Breast epithelium (tissue), 4 donors: Measurements from ENCODE around the gene SLC8A2. TPM values are rescaled to one million over a fixed set of nuclear protein-coding genes. Genes with fewer than 3 reads are reported as not detected.
"Not testable (repeated sequence)": the region's sequence is repeated elsewhere in the genome, so short reads cannot be mapped to it uniquely, and the experiment has no call there.

Experiments used
- DNase-seq, 2 donors: peaks; one replicate each; pipeline ENCODE4 v3.0.0-alpha.2; 2019; ENCODE audit warnings: low spot score in 2 of 2
- H3K27ac ChIP-seq, 2 donors: fragments of 200-600 bp; sonication (generic) in 1 of 2; one replicate each; pipeline ENCODE4 v1.5.1; 2016 to 2019; ENCODE audit warnings: mild to moderate bottlenecking in 1 of 2
- H3K27me3 ChIP-seq, 2 donors: fragments of 200-600 bp; sonication (generic) in 1 of 2; one replicate each; pipeline versions ENCODE4 v1.5.1 to v1.6.0; 2017 to 2019; ENCODE audit warnings: control low read depth in 1 of 2, mild to moderate bottlenecking in 1 of 2
- H3K36me3 ChIP-seq: fragments of 200-600 bp; one replicate; pipeline ENCODE4 v1.5.1; 2019
- H3K4me1 ChIP-seq, 2 donors: fragments of 200-600 bp; sonication (generic); one replicate each; pipeline ENCODE4 v1.5.1; 2016 to 2019; ENCODE audit warnings: control low read depth in 1 of 2
- H3K4me3 ChIP-seq, 3 donors: fragments of 200-600 bp; sonication (generic); 1 replicate in 2 of 3; 2 replicates in 1 of 3; pipeline ENCODE4 v1.5.1; 2016 to 2019; ENCODE audit warnings: mild to moderate bottlenecking in 3 of 3, moderate library complexity in 2 of 3
- H3K9me3 ChIP-seq, 2 donors: fragments of 200-600 bp; sonication (generic) in 1 of 2; one replicate each; pipeline ENCODE4 v1.5.1; 2016 to 2019; ENCODE audit warnings: control low read depth in 1 of 2
- CTCF ChIP-seq, 3 donors: fragments of 450-650 bp; IDR thresholded peaks; one replicate each; pipeline ENCODE4 v1.5.1; 2016 to 2017; ENCODE audit warnings: antibody characterized with exemption in 3 of 3, mild to moderate bottlenecking in 3 of 3, moderate library complexity in 3 of 3
- POLR2A ChIP-seq: fragments of 450-650 bp; IDR thresholded peaks from one replicate; pipeline ENCODE4 v1.6.1; 2016; ENCODE audit warnings: antibody characterized with exemption, mild to moderate bottlenecking, moderate library complexity
- POLR2AphosphoS5 ChIP-seq, 3 donors: sonication (generic); formaldehyde crosslinking; IDR thresholded peaks; one replicate each; pipeline ENCODE4 v1.6.1; 2017; ENCODE audit warnings: antibody characterized with exemption in 3 of 3
- intact Hi-C: fragments of 100-400 bp; cut with DNase I; formaldehyde crosslinking; loops from one replicate; pipeline ENCODE4 v1.15.1; 2023; ENCODE audit warnings: low total_unique reads
- total RNA-seq, 3 donors: library from RNA; depleted of rRNA; stranded (reverse); fragments of >200 nt; gene quantifications; one replicate each; pipeline ENCODE4 v1.1.0, GENCODE V29; 2016

Gene SLC8A2
- total RNA-seq, 3 donors from 2014 or later, result under 0.01 to 0.29 TPM; not detected in 1

- no peak for DNase-seq
- intact Hi-C loops, result no loop called here
- H3K4me1 ChIP-seq, result peaks cover 0 to 7% of the 10 kb centered on the region in 2 donors
- H3K9me3 ChIP-seq, result no peaks in the 10 kb centered on the region
- H3K27me3 ChIP-seq, result no peaks in the 10 kb centered on the region
- H3K27ac ChIP-seq, result peak overlapping the region in 1 of 2 donors; percentile 7
- TF ChIP-seq CTCF (IDR thresholded peaks at IDR 0.05) (no peak), POLR2AphosphoS5 (IDR thresholded peaks at IDR 0.05) (no peak)
- no peaks in the 10 kb centered on the region for H3K36me3 ChIP-seq
- no peak overlapping the region for H3K4me3 ChIP-seq
Observed at GRCh38 chr19:47487551-47488515, 16.1 kb upstream of the SLC8A2 start.

DNA sequence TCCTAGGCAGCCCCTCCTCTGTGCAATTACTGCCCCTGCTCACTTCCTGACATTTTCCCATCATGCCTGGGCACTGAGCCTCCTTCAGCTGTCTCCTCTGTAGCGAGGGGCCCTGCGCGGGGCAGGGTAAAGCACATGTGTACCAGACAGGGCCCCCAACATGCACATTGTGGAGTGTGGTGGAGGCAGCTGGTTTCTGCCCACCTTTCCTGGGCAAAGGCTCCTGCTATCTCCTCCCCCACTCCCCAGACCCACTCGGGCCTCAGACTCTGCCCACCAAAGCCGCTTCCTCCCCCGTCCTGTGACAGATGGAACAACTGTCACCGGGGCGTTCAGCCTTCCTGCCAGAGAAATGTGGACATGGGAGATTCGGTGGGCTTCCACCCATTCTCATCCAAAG lies 15.2 kb upstream of the SLC8A2 start:
- Histone ChIP-seq H3K4me1 (peaks cover 0 to 7% of the 10 kb centered on the region in 2 donors), H3K4me3 (no peak overlapping the region), H3K27me3 (no peaks in the 10 kb centered on the region), H3K27ac (no peak overlapping the region), H3K36me3 (no peaks in the 10 kb centered on the region), H3K9me3 (no peaks in the 10 kb centered on the region)
- DNase-seq, result no peak
- TF ChIP-seq POLR2A, result no peak
- TF ChIP-seq CTCF (IDR thresholded peaks at IDR 0.05), result no peak
- TF ChIP-seq POLR2AphosphoS5 (IDR thresholded peaks at IDR 0.05), result no peak
- intact Hi-C loops, result no loop called here

DNA sequence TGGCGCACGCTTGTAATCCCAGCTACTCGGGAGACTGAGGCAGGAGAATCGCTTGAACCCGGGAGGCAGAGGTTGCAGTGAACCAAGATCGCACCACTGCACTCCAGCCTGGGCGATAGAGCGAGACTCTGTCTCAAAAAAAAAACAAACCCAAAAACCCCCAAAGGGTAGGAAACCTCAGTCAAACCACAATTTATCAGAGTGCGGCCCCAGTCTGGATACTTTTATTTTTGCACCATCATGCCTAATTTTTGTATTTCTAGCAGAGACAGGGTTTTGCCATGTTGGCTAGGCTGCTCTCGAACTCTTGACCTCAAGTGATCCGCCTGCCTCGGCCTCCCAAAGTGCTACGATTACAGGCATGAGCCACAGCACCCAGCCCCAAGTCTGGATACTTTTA lies 14.5 kb upstream of the SLC8A2 start:
- H3K4me1 ChIP-seq, H3K9me3 ChIP-seq, H3K27ac ChIP-seq, intact Hi-C loops, H3K27me3 ChIP-seq, DNase-seq, H3K36me3 ChIP-seq, H3K4me3 ChIP-seq: not testable (repeated sequence)

- H3K27me3 ChIP-seq, result no peaks in the 10 kb centered on the region
- TF ChIP-seq POLR2A (no peak), POLR2AphosphoS5 (IDR thresholded peaks at IDR 0.05) (no peak), CTCF (IDR thresholded peaks at IDR 0.05) (no peak)
- intact Hi-C loops, result no loop called here
- peaks cover 0 to 7% of the 10 kb centered on the region in 2 donors for H3K4me1 ChIP-seq
- no peaks in the 10 kb centered on the region for H3K36me3 ChIP-seq
- no peak for DNase-seq
- no peak overlapping the region for H3K4me3 ChIP-seq
- peak overlapping the region in 1 of 2 donors; percentile 62 for H3K27ac ChIP-seq
- no peaks in the 10 kb centered on the region for H3K9me3 ChIP-seq
Observed at GRCh38 chr19:47485210-47485609, 13.5 kb upstream of the SLC8A2 start.

DNA sequence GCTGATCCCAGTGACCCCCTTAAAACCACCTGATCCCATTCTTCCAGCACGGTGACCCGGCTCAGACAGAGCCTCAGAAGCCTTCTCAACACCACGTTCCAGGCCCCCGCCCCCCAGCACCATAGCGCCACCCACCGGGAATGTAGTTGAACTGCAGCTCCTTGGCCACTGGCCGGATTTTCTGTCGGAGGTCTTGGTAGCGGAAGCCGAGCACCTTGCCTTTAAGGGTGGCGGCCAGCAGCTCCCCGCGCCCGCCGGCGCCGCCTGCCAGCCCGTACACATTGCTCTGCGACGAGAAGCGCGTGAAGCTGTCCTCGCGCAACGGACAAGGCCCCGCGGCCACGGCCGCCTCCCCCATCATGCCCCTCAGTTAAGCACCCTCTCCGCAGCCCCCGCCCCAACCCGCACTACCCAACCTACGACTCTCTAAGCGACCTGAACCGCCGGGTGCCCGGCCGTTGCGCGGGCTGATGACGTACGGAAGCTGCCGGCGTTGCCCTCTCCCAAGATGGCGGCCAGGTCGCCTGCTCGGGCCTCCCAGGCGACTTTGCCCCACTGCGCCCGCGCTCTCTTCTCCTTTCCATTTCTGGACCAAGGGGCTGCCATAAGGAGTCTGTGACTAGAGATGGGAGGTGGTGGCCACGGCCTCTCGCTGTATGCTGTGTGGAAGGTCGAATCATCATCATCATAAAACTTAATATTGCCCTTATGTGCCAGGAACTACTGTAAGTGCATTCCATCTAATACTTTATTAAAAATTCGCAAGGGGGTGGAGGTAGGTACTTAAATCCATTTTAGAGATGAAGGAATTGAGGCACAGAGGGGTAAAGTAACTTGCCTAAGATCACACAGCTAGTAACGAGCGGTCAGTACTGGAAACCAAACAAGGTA lies 12.4 kb upstream of the SLC8A2 start, which contains the start of gene KPTN:
Gene KPTN (minus strand): TSS at position 420 of the 891 bp plus-strand sequence. CDS start 59 bp downstream, at position 361.
- intact Hi-C loops, result no loop called here
- peak within 1 kb of the TSS; percentile 87 to 96 for H3K27ac ChIP-seq

More for the DNA sequence above, 12.4 kb upstream of the SLC8A2 start, which contains the start of gene KPTN:
- H3K9me3 ChIP-seq, result no peaks in the 10 kb centered on the region
- H3K4me1 ChIP-seq, result peaks cover 0 to 7% of the 10 kb centered on the region in 2 donors
- TF ChIP-seq CTCF (IDR thresholded peaks at IDR 0.05) (peak; percentile 64 to 88 (median 86)), POLR2AphosphoS5 (IDR thresholded peaks at IDR 0.05) (peak; percentile 48 to 72 (median 67)), POLR2A (no peak)
- no peaks in the 10 kb centered on the region for H3K36me3 ChIP-seq
- no peaks in the 10 kb centered on the region for H3K27me3 ChIP-seq
- peak; percentile 81 to 86 for DNase-seq
- H3K4me3 ChIP-seq, result peak within 1 kb of the TSS; percentile 58 to 84 (median 64)
